ENCODE measurements around the gene GALNTL6.
A peak's percentile ranks its signal among the peaks of the same experiment; 100 is the strongest.

GALNTL6 gene

DNA sequence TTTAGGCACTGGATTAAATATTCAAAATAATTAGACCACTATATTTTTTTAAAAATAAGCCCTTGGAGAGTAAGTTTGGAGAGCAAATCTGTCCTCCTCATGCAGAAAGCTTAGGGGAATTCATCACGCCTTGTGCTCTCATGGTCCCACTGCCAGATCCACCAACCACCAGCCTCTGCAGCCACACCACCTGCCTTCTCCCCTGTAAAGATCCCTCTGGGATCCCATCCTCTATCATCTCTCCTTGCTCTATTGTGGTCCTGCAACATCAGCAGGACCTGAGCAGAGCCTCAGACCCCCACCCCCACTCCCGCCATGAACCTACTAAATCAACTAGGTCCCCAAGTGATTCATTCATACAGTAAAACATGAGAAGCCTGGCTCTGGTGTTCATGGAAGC lies 872.8 kb downstream of the GALNTL6 start:
- no peak for DNase-seq (ENCODE audit: low read depth in 2 of 2)
- no peak for TF ChIP-seq CTCF (IDR thresholded peaks at IDR 0.05; ENCODE audit: low read depth, low read length)
- no peak overlapping the region for H3K4me3 ChIP-seq (replicated peaks in 1 of 2; ENCODE audit: low read depth in 2 of 2, low read length in 2 of 2)

DNA sequence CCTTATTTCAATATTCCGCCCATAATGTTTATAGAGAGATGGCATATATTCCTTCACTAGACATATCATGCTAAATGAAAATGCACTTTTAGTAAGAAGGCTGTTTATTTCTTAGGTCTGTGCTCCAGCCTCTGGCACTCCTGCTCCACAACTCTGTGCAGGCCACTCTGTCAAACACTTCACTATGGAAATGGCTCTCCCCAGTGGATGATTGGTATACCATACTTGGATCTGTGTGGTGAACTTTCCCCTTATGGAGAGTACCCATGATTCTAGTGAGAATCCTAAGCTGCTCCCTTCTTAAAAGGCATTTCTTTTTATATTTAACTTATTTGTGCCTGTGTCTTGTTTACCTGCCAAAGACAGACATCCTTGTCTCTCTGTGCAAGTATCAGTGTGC lies 875.3 kb downstream of the GALNTL6 start:
- DNase-seq (ENCODE audit: low read depth in 2 of 2), result no peak
- H3K4me3 ChIP-seq (replicated peaks in 1 of 2; ENCODE audit: low read depth in 2 of 2, low read length in 2 of 2), result no peak overlapping the region
- no peak for TF ChIP-seq CTCF (IDR thresholded peaks at IDR 0.05; ENCODE audit: low read depth, low read length)

- no peak for TF ChIP-seq CTCF (IDR thresholded peaks at IDR 0.05; ENCODE audit: low read depth, low read length)
- DNase-seq (ENCODE audit: low read depth in 2 of 2), result no peak
- no peak overlapping the region for H3K4me3 ChIP-seq (replicated peaks in 1 of 2; ENCODE audit: low read depth in 2 of 2, low read length in 2 of 2)
These were observed 878.3 kb downstream of the GALNTL6 start for GRCh38 chr4:172691552-172691951.

DNA sequence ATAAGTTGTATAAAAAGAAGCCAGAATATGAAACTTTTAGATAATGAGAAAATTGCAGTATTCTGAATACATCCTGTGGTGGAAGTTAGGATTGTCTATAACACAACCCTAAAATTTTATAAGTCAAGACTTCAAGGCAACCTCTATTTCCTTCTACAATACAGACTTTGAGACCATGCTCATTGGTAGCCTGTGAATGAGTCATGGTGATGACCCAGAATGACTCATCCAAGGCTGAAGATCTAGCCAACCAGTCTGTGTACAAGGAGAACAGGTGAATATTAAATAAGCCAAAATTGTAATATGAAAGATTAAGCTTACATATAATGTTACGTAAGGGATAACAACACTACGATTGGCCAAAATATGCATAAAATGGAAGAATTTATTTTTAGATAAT lies 879.5 kb downstream of the GALNTL6 start:
- DNase-seq (ENCODE audit: low read depth in 2 of 2), result peak in 1 of 2 donors; percentile 1
- no peak for TF ChIP-seq CTCF (IDR thresholded peaks at IDR 0.05; ENCODE audit: low read depth, low read length)
- H3K4me3 ChIP-seq (replicated peaks in 1 of 2; ENCODE audit: low read depth in 2 of 2, low read length in 2 of 2), result no peak overlapping the region

GRCh38 chr4:172698256-172698655 lies 885.1 kb downstream of the GALNTL6 start:
- TF ChIP-seq CTCF (IDR thresholded peaks at IDR 0.05; ENCODE audit: low read depth, low read length), result no peak

DNA sequence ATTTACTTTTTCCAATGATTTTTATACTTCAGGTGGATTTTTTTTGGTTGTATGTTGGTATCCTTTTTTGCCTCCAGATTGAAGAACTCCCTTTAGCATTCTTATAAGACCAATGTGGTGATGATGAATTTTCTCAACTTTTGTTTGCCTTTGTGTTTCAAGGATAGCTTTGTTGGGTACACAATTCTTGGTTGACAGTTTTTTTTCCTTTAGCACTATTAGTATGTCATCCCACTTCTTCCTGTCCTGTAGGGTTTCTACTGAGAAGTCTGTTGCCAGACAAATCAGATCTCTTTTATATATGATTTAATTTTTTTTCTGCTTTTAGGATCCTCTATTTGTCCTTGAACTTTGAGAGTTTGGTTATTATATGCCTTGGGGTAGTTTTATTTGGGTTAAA lies 892.4 kb downstream of the GALNTL6 start:
- no peak for DNase-seq (ENCODE audit: low read depth in 2 of 2)
- no peak overlapping the region for H3K4me3 ChIP-seq (replicated peaks in 1 of 2; ENCODE audit: low read depth in 2 of 2, low read length in 2 of 2)
- no peak for TF ChIP-seq CTCF (IDR thresholded peaks at IDR 0.05; ENCODE audit: low read depth, low read length)

More at GRCh38 chr4:172698256-172698655, 885.1 kb downstream of the GALNTL6 start:
- DNase-seq (ENCODE audit: low read depth in 2 of 2), result no peak
- H3K4me3 ChIP-seq (replicated peaks in 1 of 2; ENCODE audit: low read depth in 2 of 2, low read length in 2 of 2), result no peak overlapping the region

DNA sequence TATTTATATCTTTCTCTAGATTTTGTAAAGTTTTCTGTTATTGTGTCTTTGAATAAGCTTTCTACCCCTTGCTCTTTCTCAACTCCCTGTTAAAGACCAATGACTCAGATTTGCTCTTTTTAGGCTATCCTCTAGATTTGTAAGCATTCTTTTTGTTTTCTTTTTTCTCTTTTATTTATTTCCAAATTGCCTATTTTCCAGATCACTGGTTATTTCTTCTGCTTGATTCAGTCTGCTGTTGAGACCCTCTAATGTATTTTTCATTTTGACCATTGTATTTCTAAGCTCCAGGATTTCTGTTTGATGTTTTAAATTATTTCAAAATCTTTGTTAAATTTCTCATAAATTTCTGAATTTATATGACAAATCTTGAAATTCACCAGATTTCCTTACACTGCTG lies 892.8 kb downstream of the GALNTL6 start:
- no peak overlapping the region for H3K4me3 ChIP-seq (replicated peaks in 1 of 2; ENCODE audit: low read depth in 2 of 2, low read length in 2 of 2)
- DNase-seq (ENCODE audit: low read depth in 2 of 2), result no peak
- no peak for TF ChIP-seq CTCF (IDR thresholded peaks at IDR 0.05; ENCODE audit: low read depth, low read length)

All from cardiac fibroblast (primary cell).